Sigmoid colon (tissue), 7 donors: ENCODE data around the gene HBA1. TPM values are rescaled to one million over a fixed set of nuclear protein-coding genes. Genes with fewer than 3 reads are reported as not detected.

ENCODE experiments used
- DNase-seq: peaks from one replicate; pipeline ENCODE4 v3.0.0-alpha.2; 2019
- H3K27ac ChIP-seq, 4 donors: fragments of 200-600 bp; sonication (generic); one replicate each; pipeline ENCODE4 v1.5.1; 2016 to 2019; ENCODE audit warnings: mild to moderate bottlenecking in 1 of 4
- H3K27me3 ChIP-seq, 3 donors: fragments of 200-600 bp; sonication (generic); one replicate each; pipeline ENCODE4 v1.5.1; 2019; ENCODE audit warnings: mild to moderate bottlenecking in 1 of 3
- H3K36me3 ChIP-seq, 4 donors: fragments of 200-600 bp; sonication (generic); one replicate each; pipeline ENCODE4 v1.5.1; 2016 to 2019
- H3K4me1 ChIP-seq, 4 donors: fragments of 200-600 bp; sonication (generic); one replicate each; pipeline ENCODE4 v1.5.1; 2017 to 2019
- H3K4me3 ChIP-seq, 4 donors: fragments of 200-600 bp; sonication (generic); one replicate each; pipeline ENCODE4 v1.5.1; 2017 to 2019; ENCODE audit warnings: mild to moderate bottlenecking in 2 of 4, moderate library complexity in 1 of 4
- H3K9me3 ChIP-seq, 4 donors: fragments of 200-600 bp in 3 of 4; sonication (generic) in 3 of 4; one replicate each; pipeline versions ENCODE4 v1.5.1 to v1.6.1; 2013 to 2019
- CTCF ChIP-seq, 4 experiments: fragments of 450-650 bp in 3 of 4; fragments of 200-600 bp in 1 of 4; IDR thresholded peaks; one replicate each; pipeline ENCODE4 v1.5.1; 2016 to 2019; ENCODE audit warnings: antibody characterized with exemption in 4 of 4, mild to moderate bottlenecking in 3 of 4, moderate library complexity in 2 of 4
- EP300 ChIP-seq, 4 donors: sonication (generic); formaldehyde crosslinking; IDR thresholded peaks; one replicate each; pipeline ENCODE4 v1.6.1; 2017; ENCODE audit warnings: antibody characterized with exemption in 4 of 4
- POLR2A ChIP-seq, 2 donors: fragments of 450-650 bp; IDR thresholded peaks; one replicate each; pipeline ENCODE4 v1.6.1; 2016; ENCODE audit warnings: antibody characterized with exemption in 2 of 2, mild to moderate bottlenecking in 2 of 2, moderate library complexity in 2 of 2
- POLR2AphosphoS5 ChIP-seq, 4 donors: sonication (generic); formaldehyde crosslinking; IDR thresholded peaks; one replicate each; pipeline ENCODE4 v1.6.1; 2017; ENCODE audit warnings: antibody characterized with exemption in 4 of 4
- WGBS, 2 donors: extraction: QIAGEN DNeasy Blood & Tissue Kit; methylation state at CpG; one replicate each; pipeline ENCODE4 v1.1.7; 2013; 5-methylcytosine and 5-hydroxymethylcytosine counted together
- intact Hi-C: fragments of 100-400 bp; cut with DNase I; formaldehyde crosslinking; loops from one replicate; pipeline ENCODE4 v1.15.1; 2023
- polyA plus RNA-seq, 3 donors: library from polyadenylated mRNA; stranded (reverse); fragments of 200-250 nt; gene quantifications; one replicate each; pipeline ENCODE4 v1.2.3, GENCODE V29; 2013
- total RNA-seq, 4 donors: library from RNA; depleted of rRNA; stranded (reverse); fragments of >200 nt; gene quantifications; one replicate each; pipeline ENCODE4 v1.1.0, GENCODE V29; 2016
- donor health status: healthy with polysubstance abuse.
- donor health status: Bipolar disorder and iron deficiency.
- donor health status: healthy.

Gene HBA1
- total and polyA plus RNA-seq, 7 donors, result 1.7 to 4.1 TPM; not detected in 5

GRCh38 chr16:164827-165538 lies 11.5 kb upstream of the HBA1 start:
- Histone ChIP-seq H3K4me1 (peaks cover 0 to 19% (median 17%) of the 10 kb centered on the region in 4 donors), H3K9me3 (no peaks in the 10 kb centered on the region), H3K36me3 (no peaks in the 10 kb centered on the region), H3K27ac (no peak overlapping the region), H3K27me3 (peaks cover 32 to 61% (median 54%) of the 10 kb centered on the region in 3 donors), H3K4me3 (peak overlapping the region in 1 of 4 donors; percentile 2)
- intact Hi-C loops, result no loop called here
- WGBS, 2 donors, result 3 to 13% methylated on average over 49 to 60 of the region's 77 CpGs
- TF ChIP-seq POLR2A (IDR thresholded peaks at IDR 0.05) (no peak), EP300 (IDR thresholded peaks at IDR 0.05) (no peak), POLR2AphosphoS5 (IDR thresholded peaks at IDR 0.05) (no peak), CTCF (IDR thresholded peaks at IDR 0.05) (no peak)
- DNase-seq, result no peak

- Histone ChIP-seq H3K36me3 (no peaks in the 10 kb centered on the region), H3K27ac (no peak within 1 kb of the TSS), H3K27me3 (peaks cover 32 to 69% (median 60%) of the 10 kb centered on the region in 3 donors), H3K4me1 (peaks cover 0 to 19% (median 17%) of the 10 kb centered on the region in 4 donors), H3K9me3 (no peaks in the 10 kb centered on the region), H3K4me3 (peak within 1 kb of the TSS in 1 of 4 donors; percentile 16)
- 4% methylated on average over 75 of the region's 75 CpGs for WGBS, 2 donors
- no peak for DNase-seq
- intact Hi-C loops, result no loop called here
- TF ChIP-seq POLR2AphosphoS5 (IDR thresholded peaks at IDR 0.05) (no peak), CTCF (IDR thresholded peaks at IDR 0.05) (no peak), POLR2A (IDR thresholded peaks at IDR 0.05) (no peak), EP300 (IDR thresholded peaks at IDR 0.05) (no peak)
These were observed 10.7 kb upstream of the HBA1 start, which contains the start of gene HBM for GRCh38 chr16:165539-166374. Gene HBM, plus strand, starts transcription at chr16:165978. Its CDS starts 20 bp downstream, at chr16:165998.

- H3K27ac ChIP-seq, result no peak overlapping the region
- H3K9me3 ChIP-seq, result no peaks in the 10 kb centered on the region
- WGBS, 2 donors, result 6 to 8% methylated on average over 45 of the region's 45 CpGs
- TF ChIP-seq EP300 (IDR thresholded peaks at IDR 0.05), result no peak
- no peak for TF ChIP-seq CTCF (IDR thresholded peaks at IDR 0.05)
- no peak for TF ChIP-seq POLR2AphosphoS5 (IDR thresholded peaks at IDR 0.05)
- TF ChIP-seq POLR2A (IDR thresholded peaks at IDR 0.05), result no peak
- intact Hi-C loops, result no loop called here
- peaks cover 0 to 19% (median 17%) of the 10 kb centered on the region in 4 donors for H3K4me1 ChIP-seq
- no peaks in the 10 kb centered on the region for H3K36me3 ChIP-seq
- H3K27me3 ChIP-seq, result peaks cover 35 to 75% (median 68%) of the 10 kb centered on the region in 3 donors
- H3K4me3 ChIP-seq, result no peak overlapping the region
- DNase-seq, result no peak
These were observed 9.9 kb upstream of the HBA1 start for GRCh38 chr16:166375-167121.

GRCh38 chr16:167122-167690 lies 9.3 kb upstream of the HBA1 start:
- WGBS, 2 donors, result 12 to 14% methylated on average over 11 of the region's 11 CpGs
- intact Hi-C loops, result no loop called here

More at GRCh38 chr16:167122-167690, 9.3 kb upstream of the HBA1 start:
- TF ChIP-seq POLR2AphosphoS5 (IDR thresholded peaks at IDR 0.05) (no peak), CTCF (IDR thresholded peaks at IDR 0.05) (no peak), POLR2A (IDR thresholded peaks at IDR 0.05) (no peak), EP300 (IDR thresholded peaks at IDR 0.05) (no peak)
- Histone ChIP-seq H3K27me3 (peaks cover 38 to 79% (median 73%) of the 10 kb centered on the region in 3 donors), H3K4me3 (no peak overlapping the region), H3K4me1 (peaks cover 0 to 19% (median 17%) of the 10 kb centered on the region in 4 donors), H3K27ac (no peak overlapping the region), H3K9me3 (no peaks in the 10 kb centered on the region), H3K36me3 (no peaks in the 10 kb centered on the region)
- no peak for DNase-seq
